ENCODE data around the gene IPP.
"Not testable (repeated sequence)": the region's sequence is repeated elsewhere in the genome, so short reads cannot be mapped to it uniquely, and the experiment has no call there.

Gene IPP

DNA sequence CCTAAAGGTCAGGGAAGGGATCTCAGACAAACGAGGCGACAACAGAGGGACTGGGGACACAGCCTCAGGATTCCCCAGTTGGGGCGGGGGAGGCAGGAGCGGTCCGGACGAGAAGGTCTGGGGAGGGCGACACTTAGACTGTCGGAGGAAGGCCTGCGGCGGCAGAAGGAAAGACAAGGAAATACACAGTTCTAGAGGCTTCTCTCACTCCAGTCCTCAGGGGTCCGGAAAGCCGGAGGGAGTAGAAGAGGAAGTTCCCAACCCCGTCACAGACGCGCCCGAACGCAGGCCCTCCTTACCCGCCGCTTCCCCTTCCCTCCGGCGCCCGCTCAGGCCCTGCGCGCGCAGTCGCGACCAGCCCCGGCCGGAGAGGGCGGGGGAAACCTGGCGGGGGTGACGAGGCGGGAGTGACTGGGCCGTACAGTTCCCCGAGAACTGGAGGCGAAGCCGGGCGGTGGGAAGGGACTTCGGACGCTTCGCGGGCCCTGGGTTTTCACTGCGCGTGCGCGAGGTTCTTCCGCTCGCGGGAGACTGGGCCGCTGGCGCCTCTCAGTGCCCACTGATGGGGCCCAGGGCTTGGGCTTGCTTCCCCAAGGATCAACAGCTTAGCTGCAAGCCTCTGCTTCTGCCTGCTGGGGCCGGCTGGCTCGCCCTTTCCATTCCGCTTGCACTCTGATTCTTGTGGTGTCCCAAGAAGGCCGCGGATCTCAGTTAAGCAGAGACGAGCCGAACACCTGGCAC, at the start of gene IPP:
IPP (minus strand) TSS at position 356 of the 741 bp plus-strand sequence. CDS start 4,242 bp downstream, outside the sequence.
- peak; percentile 92 for DNase-seq

DNA sequence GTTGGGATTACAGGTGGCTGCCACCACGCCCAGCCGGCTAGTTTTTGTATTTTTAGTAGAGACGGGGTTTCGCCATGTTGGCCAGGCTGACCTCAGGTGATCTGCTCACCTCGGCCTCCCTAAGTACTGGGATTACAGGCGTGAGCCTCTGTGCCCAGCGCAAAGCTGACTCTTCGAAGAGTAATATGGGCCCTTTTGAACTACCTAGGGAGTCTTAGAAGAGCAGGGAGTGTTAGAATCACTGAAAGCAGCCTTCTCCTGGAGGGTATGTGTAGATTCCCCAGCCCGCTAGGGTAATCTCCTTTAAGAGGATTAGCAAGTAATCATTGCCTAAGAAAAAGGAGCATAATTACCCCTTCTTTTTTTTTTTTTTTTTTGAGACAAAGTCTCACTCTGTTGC, 46.5 kb upstream of the IPP start:
- DNase-seq = no peak

GRCh38 chr1:45796381-45796780, 45.9 kb upstream of the IPP start:
- no peak for DNase-seq

DNA sequence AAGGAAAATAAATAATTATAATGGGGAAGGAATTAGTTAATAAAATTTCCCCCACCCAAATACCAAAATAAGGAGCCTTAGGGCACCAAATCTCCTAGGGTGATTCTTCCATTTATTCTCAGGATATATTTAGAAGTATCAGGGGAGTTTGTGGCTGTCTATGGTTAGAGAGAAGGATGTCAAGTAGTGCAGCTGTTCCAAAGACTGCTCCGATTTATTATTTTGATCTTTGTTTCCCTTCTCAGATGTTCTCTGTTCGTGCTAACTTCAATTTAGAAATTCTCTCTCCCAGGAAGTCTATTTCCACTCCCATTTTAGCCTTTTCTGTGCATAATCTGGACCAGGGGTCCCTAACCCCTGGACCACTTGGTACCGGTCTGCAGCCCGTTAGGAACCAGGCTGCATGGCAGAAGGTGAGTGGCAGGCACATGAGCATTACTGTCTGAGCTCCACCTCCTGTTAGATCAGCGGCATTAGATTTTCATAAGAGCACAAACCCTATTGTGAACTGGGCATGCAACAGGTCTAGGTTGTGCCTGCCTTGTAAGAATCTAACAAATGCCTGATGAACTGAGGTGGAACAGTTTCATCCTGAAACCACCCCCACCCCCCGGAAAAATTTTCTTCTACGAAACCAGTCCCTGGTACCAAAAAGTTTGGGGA, 43.6 kb upstream of the IPP start:
- no peak for DNase-seq

DNA sequence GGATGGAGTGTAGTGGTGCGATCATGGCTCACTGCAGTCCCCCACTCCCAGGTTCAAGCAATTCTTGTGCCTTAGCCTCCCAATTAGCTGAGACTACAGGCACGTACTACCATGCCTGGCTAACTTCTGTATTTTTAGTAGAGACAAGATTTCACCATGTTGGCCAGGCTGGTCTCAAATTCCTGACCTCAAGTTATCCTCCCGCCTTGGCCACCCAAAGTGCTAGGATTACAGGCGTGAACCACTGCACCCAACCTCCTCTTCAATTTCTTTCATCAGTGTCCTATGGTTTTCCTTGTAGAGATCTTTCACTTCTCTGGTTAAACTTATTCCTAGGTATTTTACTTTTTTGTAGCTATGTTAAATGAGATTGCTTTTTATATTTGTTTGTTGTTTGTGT, 42.3 kb upstream of the IPP start:
- DNase-seq = no peak

DNA sequence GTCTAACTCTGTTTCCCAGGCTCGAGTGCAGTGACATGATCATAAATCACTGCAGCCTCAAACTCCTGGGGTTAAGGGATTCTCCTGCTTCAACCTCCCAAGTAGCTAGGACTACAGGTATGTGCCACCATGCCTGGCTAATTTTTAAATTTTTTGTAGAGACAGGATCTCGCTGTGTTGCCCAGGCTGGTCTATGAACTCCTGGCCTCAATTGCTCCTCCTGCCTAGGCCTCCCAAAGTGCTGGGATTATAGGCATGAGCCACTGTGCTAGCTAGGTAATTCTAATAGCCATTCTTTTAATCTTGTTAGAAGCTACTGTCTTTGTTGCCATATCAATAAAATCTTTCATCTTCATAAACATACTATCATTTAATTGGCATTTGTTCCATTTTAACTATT, 39.1 kb upstream of the IPP start:
- no peak for DNase-seq

- no peak for DNase-seq
Observed at GRCh38 chr1:45787905-45788304, 37.5 kb upstream of the IPP start.

DNA sequence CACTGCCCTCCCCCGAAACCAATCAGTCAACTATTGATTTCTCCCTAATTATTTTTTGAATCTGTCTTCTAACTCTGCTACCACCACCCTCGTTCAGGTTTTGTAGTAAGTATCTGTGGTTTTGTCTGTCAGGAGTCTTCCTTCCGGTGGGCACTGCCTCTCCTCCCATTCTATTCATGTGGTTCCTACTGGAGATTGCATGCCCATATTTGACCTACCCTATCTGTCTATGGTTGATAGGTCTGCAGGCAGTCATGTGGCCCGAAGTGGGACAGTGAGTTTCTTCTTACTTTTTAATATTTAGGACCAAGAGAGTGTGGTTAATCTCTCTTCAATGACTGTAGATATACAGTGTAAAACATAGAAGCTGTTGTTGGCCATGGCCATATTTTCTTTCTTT, 35.1 kb upstream of the IPP start:
- no peak for DNase-seq

GRCh38 chr1:45775794-45776193, 25.3 kb upstream of the IPP start:
- DNase-seq = no peak

GRCh38 chr1:45772971-45773370, 22.5 kb upstream of the IPP start:
- no peak for DNase-seq

DNA sequence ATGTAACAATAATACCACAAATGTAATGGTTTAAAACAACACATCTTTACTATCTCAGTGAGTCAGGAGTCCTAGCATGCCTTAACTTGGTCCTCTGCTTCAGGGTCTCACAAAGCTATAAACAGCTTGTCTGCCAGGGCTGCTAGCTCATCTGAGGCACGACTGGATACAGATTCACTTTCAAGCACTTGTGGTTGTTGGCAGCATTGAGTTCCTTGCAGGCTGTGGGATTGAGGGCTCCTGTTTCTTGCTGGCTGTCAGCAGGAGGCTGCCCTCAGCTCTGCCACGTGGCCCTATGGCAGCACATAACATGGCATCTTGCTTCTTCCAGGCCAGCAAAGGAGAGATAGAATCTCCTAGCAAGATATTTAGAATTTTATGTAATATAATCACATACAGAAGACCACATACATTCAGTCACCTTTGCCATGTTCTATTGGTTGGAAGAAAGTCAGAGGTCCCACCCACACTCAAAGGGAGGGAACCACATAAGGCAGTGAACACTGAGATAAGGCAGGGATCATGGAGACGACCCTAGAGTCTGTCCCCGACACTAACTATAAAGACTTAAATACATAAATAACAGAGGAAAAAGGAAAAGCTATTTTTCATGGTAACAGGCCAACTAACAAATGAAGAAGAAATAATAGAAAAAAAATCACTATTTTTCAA, 18.9 kb upstream of the IPP start:
- DNase-seq = no peak

- DNase-seq = no peak
Observed at GRCh38 chr1:45767035-45767434, 16.6 kb upstream of the IPP start.

DNA sequence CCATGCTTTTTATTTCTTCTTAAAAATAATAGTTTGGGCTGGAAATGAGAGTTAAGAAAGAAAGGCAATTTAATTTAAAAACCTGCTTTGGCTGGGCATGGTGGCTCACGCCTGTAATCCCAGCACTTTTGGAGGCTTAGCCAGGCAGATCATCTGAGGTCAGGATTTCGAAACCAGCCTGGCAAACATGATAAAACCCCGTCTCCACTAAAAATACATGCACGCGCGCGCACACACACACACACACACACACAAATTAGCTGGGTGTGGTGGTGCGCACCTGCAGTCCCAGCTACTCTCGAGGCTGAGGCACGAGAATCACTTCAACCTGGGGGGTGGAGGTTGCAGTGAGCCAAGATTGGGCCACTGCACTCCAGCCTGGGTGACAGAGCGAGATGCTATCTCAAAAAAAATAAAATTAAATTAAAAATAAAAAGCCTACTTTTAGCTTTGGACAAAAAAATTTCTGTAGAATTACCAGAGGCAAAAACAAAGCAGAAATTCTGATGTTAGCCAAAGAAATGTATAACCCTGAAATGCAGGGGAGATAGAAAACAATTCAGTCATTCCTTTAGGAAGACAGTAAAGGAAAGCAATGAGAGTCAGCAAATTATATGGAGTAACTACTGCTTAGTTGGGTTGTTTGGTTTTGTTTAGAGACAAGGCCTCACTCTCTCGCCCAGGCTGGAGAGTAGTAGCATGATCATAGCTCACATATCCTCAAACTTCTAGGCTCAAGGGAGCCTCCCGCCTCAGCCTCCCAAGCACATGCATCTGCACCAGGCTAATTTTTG, 15.7 kb upstream of the IPP start:
- no peak for DNase-seq

- no peak for DNase-seq
Observed at GRCh38 chr1:45762291-45762690, 11.8 kb upstream of the IPP start.

GRCh38 chr1:45755697-45756096, 5.2 kb upstream of the IPP start:
- no peak for DNase-seq

GRCh38 chr1:45753248-45754037, 3.0 kb upstream of the IPP start:
- DNase-seq = no peak

DNA sequence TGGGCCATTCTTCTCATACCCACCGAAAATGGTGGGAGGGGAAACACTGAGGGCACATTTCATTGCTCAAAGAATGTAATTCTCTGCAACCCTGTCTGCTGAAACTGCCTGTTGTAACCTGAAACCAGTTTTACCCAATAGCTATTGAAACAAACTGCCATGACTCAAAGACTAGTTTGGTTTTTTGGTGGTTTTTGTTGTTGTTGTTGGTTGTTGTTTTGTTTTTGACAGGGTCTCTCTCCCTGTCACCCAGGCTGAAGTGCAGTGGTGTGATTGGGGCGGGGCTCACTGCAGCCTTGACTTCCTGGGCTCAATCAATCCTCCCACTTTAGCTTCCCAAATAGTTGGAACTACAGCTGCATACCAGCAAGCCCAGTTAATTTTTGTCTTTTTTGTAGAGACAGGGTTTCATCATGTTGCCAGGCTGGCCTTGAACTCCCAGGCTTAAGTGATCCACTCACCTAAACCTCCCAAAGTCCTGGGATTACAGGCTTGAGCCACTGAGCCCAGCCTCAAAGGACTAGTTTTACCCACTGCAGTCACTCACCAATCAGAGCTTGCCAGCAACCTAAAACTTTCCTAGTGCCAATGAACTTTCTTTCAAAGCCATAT, 2.1 kb upstream of the IPP start:
- no peak for DNase-seq

DNA sequence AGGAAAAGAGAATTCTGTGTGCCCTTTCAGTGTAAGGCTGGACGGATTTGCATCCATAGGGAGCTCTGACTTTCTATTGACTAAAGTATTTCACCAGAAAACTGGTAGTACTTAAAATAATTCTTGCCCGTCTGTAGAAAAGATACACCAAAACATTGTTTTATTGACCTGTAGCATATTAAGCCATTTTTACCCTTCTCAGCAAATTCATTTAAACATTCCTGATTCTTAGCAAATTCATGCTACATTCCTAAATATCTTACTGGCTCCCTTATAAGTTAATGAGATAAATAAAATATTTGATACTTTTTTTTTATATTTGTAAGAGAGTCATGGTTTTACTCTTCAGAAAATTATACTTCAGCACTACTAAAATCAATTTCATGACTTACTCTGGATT, 1.6 kb upstream of the IPP start:
- DNase-seq = no peak

- not testable (repeated sequence) for DNase-seq
Observed at GRCh38 chr1:45751039-45751838, 786 bp upstream of the IPP start.

- DNase-seq = no peak
Observed at GRCh38 chr1:45746922-45747321, 3.5 kb downstream of the IPP start.

DNA sequence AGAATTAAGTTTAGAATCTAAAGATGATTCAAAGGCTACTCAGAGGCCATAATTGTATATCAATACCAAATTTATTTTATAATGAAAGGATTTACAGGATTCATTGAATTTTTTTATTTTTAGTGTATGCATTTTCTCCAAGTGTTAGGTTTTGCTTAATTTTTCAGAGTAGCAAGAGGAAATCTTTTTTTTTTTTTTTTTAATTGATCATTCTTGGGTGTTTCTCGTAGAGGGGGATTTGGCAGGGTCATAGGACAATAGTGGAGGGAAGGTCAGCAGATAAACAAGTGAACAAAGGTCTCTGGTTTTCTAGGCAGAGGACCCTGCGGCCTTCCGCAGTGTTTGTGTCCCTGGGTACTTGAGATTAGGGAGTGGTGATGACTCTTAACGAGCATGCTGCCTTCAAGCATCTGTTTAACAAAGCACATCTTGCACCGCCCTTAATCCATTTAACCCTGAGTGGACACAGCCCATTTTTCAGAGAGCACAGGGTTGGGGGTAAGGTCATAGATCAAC, 10.8 kb downstream of the IPP start:
- DNase-seq = not testable (repeated sequence)
